ENCODE measurements around the gene SHLD2.
"Not testable (repeated sequence)": the region's sequence is repeated elsewhere in the genome, so short reads cannot be mapped to it uniquely, and the experiment has no call there.

- TF ChIP-seq, protein P1, sequence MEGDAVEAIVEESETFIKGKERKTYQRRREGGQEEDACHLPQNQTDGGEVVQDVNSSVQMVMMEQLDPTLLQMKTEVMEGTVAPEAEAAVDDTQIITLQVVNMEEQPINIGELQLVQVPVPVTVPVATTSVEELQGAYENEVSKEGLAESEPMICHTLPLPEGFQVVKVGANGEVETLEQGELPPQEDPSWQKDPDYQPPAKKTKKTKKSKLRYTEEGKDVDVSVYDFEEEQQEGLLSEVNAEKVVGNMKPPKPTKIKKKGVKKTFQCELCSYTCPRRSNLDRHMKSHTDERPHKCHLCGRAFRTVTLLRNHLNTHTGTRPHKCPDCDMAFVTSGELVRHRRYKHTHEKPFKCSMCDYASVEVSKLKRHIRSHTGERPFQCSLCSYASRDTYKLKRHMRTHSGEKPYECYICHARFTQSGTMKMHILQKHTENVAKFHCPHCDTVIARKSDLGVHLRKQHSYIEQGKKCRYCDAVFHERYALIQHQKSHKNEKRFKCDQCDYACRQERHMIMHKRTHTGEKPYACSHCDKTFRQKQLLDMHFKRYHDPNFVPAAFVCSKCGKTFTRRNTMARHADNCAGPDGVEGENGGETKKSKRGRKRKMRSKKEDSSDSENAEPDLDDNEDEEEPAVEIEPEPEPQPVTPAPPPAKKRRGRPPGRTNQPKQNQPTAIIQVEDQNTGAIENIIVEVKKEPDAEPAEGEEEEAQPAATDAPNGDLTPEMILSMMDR (IDR thresholded peaks at IDR 0.05): not testable (repeated sequence)
- TF ChIP-seq ZFX (IDR thresholded peaks at IDR 0.05; ENCODE audit: borderline replicate concordance): not testable (repeated sequence)
These were observed 38.9 kb downstream of the SHLD2 start for GRCh38 chr10:87133936-87134335.
